ENCODE data around the gene SLC37A1.

GRCh38 chr21:42530167-42530518 is 16.5 kb downstream of the SLC37A1 start:
- TF ChIP-seq, protein P1, sequence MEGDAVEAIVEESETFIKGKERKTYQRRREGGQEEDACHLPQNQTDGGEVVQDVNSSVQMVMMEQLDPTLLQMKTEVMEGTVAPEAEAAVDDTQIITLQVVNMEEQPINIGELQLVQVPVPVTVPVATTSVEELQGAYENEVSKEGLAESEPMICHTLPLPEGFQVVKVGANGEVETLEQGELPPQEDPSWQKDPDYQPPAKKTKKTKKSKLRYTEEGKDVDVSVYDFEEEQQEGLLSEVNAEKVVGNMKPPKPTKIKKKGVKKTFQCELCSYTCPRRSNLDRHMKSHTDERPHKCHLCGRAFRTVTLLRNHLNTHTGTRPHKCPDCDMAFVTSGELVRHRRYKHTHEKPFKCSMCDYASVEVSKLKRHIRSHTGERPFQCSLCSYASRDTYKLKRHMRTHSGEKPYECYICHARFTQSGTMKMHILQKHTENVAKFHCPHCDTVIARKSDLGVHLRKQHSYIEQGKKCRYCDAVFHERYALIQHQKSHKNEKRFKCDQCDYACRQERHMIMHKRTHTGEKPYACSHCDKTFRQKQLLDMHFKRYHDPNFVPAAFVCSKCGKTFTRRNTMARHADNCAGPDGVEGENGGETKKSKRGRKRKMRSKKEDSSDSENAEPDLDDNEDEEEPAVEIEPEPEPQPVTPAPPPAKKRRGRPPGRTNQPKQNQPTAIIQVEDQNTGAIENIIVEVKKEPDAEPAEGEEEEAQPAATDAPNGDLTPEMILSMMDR (IDR thresholded peaks at IDR 0.05; ENCODE audit: insufficient read depth, low read length, poor library complexity, severe bottlenecking): no peak
- no peak for TF ChIP-seq EZH2phosphoT487 (conservative IDR thresholded peaks at IDR 0.05; ENCODE audit: low read length)
